CD8-positive, alpha-beta memory T cell (primary cell): ENCODE data around the gene PPP1R12C. TPM values are rescaled to one million over a fixed set of nuclear protein-coding genes. Genes with fewer than 3 reads are reported as not detected.
A peak's percentile ranks its signal among the peaks of the same experiment; 100 is the strongest.

Experiments used
- CTCF ChIA-PET: fragments of 350-600 bp; sonication (Branson Sonifier 250); formaldehyde crosslinking; loops from one replicate; lab custom pipeline; 2021; ENCODE audit warnings: antibody characterized with exemption; lab: Charles Lee
- POLR2A ChIA-PET: fragments of 350-600 bp; sonication (Branson Sonifier 250); formaldehyde crosslinking; loops from one replicate; lab custom pipeline; 2021; ENCODE audit warnings: antibody characterized with exemption; lab: Charles Lee
- DNase-seq, 5 donors: peaks; one replicate each; pipeline versions ENCODE4 v3.0.0 to v3.0.0-alpha.2; 2020 to 2022; ENCODE audit warnings: mixed read lengths in 1 of 5
- H3K27ac ChIP-seq: one replicate; pipeline ENCODE4 v1.7.0; 2013; ENCODE audit warnings: low read depth, mild to moderate bottlenecking, low read length, moderate library complexity
- H3K27me3 ChIP-seq: 2 replicates; pipeline ENCODE4 v1.7.0; 2013; ENCODE audit warnings: low read length, mild to moderate bottlenecking; ENCODE audit not compliant: insufficient read depth, poor library complexity, severe bottlenecking
- H3K36me3 ChIP-seq: 2 replicates; pipeline ENCODE4 v1.7.0; 2013; ENCODE audit warnings: mild to moderate bottlenecking, low read length, moderate library complexity; ENCODE audit not compliant: insufficient read depth
- H3K4me1 ChIP-seq: 2 replicates; pipeline ENCODE4 v1.7.0; 2013; ENCODE audit warnings: mild to moderate bottlenecking, low read length, moderate library complexity; ENCODE audit not compliant: insufficient read depth
- H3K4me3 ChIP-seq: 2 replicates; pipeline ENCODE4 v1.7.0; 2013; ENCODE audit warnings: mild to moderate bottlenecking, low read length
- H3K9me3 ChIP-seq: 2 replicates; pipeline ENCODE4 v1.7.0; 2013; ENCODE audit warnings: mild to moderate bottlenecking, low read length
- H3K27ac Mint-ChIP-seq, 8 donors: one replicate each; pipeline ENCODE4 v1.8.0; 2020 to 2021; ENCODE audit warnings: mixed read lengths in 8 of 8, mild to moderate bottlenecking in 6 of 8, inconsistent platforms in 3 of 8, moderate library complexity in 3 of 8
- H3K27me3 Mint-ChIP-seq, 2 donors: one replicate each; pipeline ENCODE4 v1.8.0; 2020 to 2021; ENCODE audit warnings: mixed read lengths in 2 of 2, mild to moderate bottlenecking in 1 of 2, moderate library complexity in 1 of 2
- H3K36me3 Mint-ChIP-seq, 3 donors: one replicate each; pipeline ENCODE4 v1.8.0; 2020 to 2021; ENCODE audit warnings: mixed read lengths in 3 of 3, inconsistent platforms in 1 of 3, mild to moderate bottlenecking in 1 of 3
- H3K4me1 Mint-ChIP-seq, 3 donors: one replicate each; pipeline ENCODE4 v1.8.0; 2020 to 2021; ENCODE audit warnings: mixed read lengths in 3 of 3, inconsistent platforms in 1 of 3, mild to moderate bottlenecking in 1 of 3
- H3K4me3 Mint-ChIP-seq, 7 donors: one replicate each; pipeline ENCODE4 v1.8.0; 2020 to 2021; ENCODE audit warnings: mixed read lengths in 7 of 7, mild to moderate bottlenecking in 6 of 7, moderate library complexity in 4 of 7, inconsistent platforms in 2 of 7
- H3K9me3 Mint-ChIP-seq, 5 donors: one replicate each; pipeline ENCODE4 v1.8.0; 2020 to 2022; ENCODE audit warnings: mixed read lengths in 5 of 5, mild to moderate bottlenecking in 3 of 5, moderate library complexity in 2 of 5, inconsistent platforms in 1 of 5
- polyA plus RNA-seq: library from polyadenylated mRNA; unstranded; fragments of 300-500 nt; fragmentation: Illumina TruSeq; gene quantifications from one replicate; pipeline ENCODE4 v1.2.3, GENCODE V29; 2021
- total RNA-seq, 2 experiments: library from RNA; stranded (reverse); gene quantifications; one replicate each; pipeline ENCODE4 v1.2.3, GENCODE V29; 2021

The PPP1R12C gene
- total and polyA plus RNA-seq, 3 experiments from 2014 or later, result 7.7 to 98.3 (median 95.4) TPM

DNA sequence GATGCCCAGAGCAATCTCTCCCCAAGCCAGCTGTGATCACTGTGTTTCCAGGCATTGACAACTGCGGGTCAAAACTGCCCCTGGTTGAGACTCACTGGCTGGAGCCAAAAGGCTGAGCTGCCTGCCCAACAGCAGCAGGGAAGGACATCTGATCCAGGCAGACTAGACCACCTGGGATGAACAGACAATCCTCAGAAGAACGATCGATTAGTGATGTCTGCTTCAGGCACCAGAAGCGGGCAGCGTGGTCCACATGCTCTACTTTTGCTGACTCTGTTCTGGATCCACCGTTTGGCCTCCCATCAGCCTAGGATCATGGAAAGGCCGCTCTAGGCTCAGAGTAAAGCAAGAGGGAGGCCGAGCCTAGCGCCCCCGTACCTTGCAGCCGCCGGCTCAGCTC is 69.5 kb downstream of the PPP1R12C start:
- Mint-ChIP-seq H3K4me1 (peaks cover 0 to under 1% (median under 1%) of the 10 kb centered on the region in 3 donors), H3K4me3 (no peak overlapping the region), H3K9me3 (peaks cover 0 to 2% (median 0%) of the 10 kb centered on the region in 5 donors), H3K27ac (no peak overlapping the region), H3K27me3 (no peaks in the 10 kb centered on the region), H3K36me3 (peaks cover 3 to 81% (median 5%) of the 10 kb centered on the region in 3 donors)
- no peak overlapping the region for H3K27ac ChIP-seq
- H3K9me3 ChIP-seq, result no peaks in the 10 kb centered on the region
- DNase-seq, result no peak
- no peaks in the 10 kb centered on the region for H3K27me3 ChIP-seq
- ChIA-PET CTCF (no interaction called here), POLR2A (no interaction called here)
- H3K4me3 ChIP-seq, result no peak overlapping the region
- H3K36me3 ChIP-seq, result peaks cover 13% of the 10 kb centered on the region
- H3K4me1 ChIP-seq, result no peaks in the 10 kb centered on the region

DNA sequence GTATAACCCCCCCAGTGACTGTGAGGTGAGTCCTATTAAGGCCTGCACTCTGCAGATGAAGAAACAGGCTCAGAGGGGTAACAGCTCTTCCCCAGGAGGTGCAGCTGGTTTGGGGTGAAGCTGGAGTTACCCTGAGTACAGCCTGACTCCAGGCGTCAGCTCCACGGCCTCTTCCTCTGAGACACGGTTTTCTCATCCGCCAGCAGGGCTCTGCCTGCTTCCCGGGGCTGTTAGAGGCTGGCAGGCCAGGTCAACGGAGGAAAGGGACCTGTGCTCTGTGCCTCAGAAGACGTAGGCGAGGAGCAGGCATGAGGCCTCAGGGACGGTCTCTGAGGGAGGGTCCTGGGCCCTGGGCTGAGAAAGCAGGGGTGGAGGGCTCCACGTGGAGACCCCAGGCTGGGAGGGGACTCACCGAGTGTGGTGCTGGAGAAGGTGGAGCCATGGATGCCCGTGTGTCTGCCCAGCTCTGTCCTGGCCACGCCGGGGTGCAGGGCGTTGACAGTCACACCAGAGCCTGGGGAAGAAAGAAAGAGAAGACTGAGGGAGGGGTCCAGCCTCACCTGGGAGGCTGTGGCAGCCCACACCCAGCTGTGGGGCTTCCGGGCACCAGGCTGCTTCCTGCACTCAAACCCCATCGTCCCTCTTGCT is 70.3 kb downstream of the PPP1R12C start:
- Mint-ChIP-seq H3K4me1 (peaks cover 8 to 9% (median 9%) of the 10 kb centered on the region in 3 donors), H3K36me3 (peaks cover 3 to 80% (median 5%) of the 10 kb centered on the region in 3 donors), H3K4me3 (no peak overlapping the region), H3K27ac (peak overlapping the region in 1 of 8 donors; percentile 54), H3K27me3 (no peaks in the 10 kb centered on the region), H3K9me3 (peaks cover 0 to 2% (median 0%) of the 10 kb centered on the region in 5 donors)
- H3K9me3 ChIP-seq, result no peaks in the 10 kb centered on the region
- no peaks in the 10 kb centered on the region for H3K27me3 ChIP-seq
- H3K4me1 ChIP-seq, result peaks cover 7% of the 10 kb centered on the region
- POLR2A ChIA-PET, result no interaction called here
- H3K27ac ChIP-seq, result no peak overlapping the region
- no peak overlapping the region for H3K4me3 ChIP-seq
- CTCF ChIA-PET, result interaction anchor here (0.8 kb wide), 1 partner anchor 17 kb away, joined by 3 read pairs; no protein-coding TSS in a partner anchor
- no peak for DNase-seq
- H3K36me3 ChIP-seq, result peaks cover 13% of the 10 kb centered on the region

DNA sequence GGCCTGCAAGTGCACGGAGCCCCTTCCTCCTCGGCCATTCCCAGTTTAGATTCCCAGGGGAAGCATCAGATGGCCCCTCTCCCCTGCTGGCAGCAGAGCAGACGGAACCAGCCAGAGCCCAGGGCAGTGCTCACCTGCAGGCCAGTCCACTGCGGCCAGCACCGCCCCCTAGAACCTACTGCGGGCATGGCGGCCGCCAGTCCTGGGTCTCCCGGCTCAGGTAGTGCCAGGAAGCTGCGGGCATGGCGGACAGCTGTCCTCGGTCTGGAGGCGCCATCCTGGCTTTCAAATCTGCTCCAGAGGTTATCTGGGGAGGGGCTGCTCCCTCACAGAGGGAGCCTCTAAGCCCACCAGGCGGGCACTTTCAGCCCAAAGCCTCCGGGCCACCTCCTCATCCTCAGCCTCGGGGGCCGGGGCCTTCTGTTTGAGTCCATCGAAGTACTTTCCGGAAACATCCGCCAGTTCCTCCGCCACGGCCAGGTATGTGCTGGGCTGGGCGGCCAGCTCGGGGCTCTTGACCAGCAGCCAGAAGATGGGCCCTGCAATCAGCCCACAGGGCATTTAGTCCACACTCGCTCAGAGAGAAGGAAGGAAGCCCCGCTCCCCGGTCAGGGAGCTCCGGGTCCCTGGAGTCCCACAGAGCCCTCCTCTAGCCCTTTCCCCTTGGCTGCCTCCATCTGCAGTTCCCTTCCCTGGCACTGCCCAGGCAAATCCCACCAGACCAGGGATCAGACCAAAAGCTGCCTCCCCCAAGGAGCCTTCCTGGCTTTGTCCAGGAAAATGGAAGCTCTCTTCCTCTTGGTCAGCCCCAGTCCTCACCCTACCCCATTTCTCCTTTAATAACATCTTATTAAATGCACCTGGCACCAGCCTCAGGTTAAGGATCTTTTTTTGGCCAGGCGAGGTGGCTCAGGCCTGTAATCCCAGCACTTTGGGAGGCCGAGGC is 72.4 kb downstream of the PPP1R12C start:
- H3K27ac ChIP-seq, result no peak overlapping the region
- H3K27me3 Mint-ChIP-seq, result no peaks in the 10 kb centered on the region
- no peak overlapping the region for H3K4me3 Mint-ChIP-seq
- peaks cover 13% of the 10 kb centered on the region for H3K36me3 ChIP-seq
- no peaks in the 10 kb centered on the region for H3K9me3 Mint-ChIP-seq
- POLR2A ChIA-PET, result no interaction called here
- peaks cover 0 to 64% (median 3%) of the 10 kb centered on the region in 3 donors for H3K36me3 Mint-ChIP-seq
- H3K4me1 ChIP-seq, result peaks cover 17% of the 10 kb centered on the region
- no peak overlapping the region for H3K4me3 ChIP-seq
- H3K27me3 ChIP-seq, result no peaks in the 10 kb centered on the region
- CTCF ChIA-PET, result no interaction called here
- H3K27ac Mint-ChIP-seq, result no peak overlapping the region
- no peak for DNase-seq
- no peaks in the 10 kb centered on the region for H3K9me3 ChIP-seq
- H3K4me1 Mint-ChIP-seq, result peaks cover 18 to 20% (median 20%) of the 10 kb centered on the region in 3 donors

DNA sequence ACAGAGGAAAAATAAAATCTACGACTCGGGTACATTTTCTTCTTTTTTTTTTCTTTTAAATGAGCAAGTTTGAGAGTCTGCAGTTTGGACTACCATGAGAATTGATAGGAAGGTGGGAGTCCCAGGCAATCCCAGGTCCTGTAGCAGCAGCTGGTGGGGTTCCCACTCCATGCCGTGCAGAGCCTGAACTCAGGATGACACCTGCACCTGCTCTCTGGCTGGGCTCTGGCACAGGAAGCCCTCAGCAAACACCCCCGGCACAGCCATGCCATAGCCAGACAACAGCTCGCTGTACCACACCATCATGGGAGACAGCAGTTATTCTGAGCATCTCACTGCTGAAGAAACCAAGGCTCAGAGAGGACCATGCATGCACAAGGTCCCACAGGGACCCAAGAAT is 73.2 kb downstream of the PPP1R12C start:
- Histone ChIP-seq H3K4me1 (peaks cover 17% of the 10 kb centered on the region), H3K27me3 (no peaks in the 10 kb centered on the region), H3K27ac (no peak overlapping the region), H3K9me3 (no peaks in the 10 kb centered on the region), H3K4me3 (no peak overlapping the region), H3K36me3 (peaks cover 13% of the 10 kb centered on the region)
- Mint-ChIP-seq H3K27me3 (no peaks in the 10 kb centered on the region), H3K9me3 (no peaks in the 10 kb centered on the region), H3K4me3 (peak overlapping the region in 1 of 7 donors; percentile 61), H3K36me3 (peaks cover 2 to 66% (median 3%) of the 10 kb centered on the region in 3 donors), H3K4me1 (peaks cover 18 to 23% (median 20%) of the 10 kb centered on the region in 3 donors), H3K27ac (no peak overlapping the region)
- DNase-seq, result no peak
- CTCF ChIA-PET, result no interaction called here
- POLR2A ChIA-PET, result no interaction called here

DNA sequence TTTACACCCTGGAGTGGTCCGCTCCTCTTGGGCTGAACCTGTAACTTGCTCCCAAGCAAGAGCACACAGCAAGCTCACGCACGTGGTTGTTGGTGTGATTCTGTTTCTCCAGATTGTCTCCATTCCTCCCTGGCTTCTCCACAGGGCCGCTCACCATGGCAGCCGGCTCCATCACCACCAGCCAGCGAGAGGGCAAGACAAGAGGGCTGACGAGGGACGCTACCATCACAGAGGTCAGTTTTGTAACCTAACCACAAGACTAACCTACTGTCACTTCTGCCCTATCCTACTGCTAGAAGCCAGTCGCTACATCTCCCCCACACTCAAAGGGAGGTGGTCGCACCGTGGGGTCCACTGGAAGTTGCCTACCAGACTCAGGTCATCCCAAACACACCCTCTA is 74.7 kb downstream of the PPP1R12C start:
- H3K9me3 ChIP-seq, result no peaks in the 10 kb centered on the region
- ChIA-PET CTCF (no interaction called here), POLR2A (no interaction called here)
- no peak for DNase-seq
- Mint-ChIP-seq H3K27me3 (no peaks in the 10 kb centered on the region), H3K27ac (peak overlapping the region in 3 of 8 donors; percentile 47 to 58 (median 54)), H3K36me3 (peaks cover 0 to 51% (median 2%) of the 10 kb centered on the region in 3 donors), H3K4me3 (peak overlapping the region in 2 of 7 donors; percentile 19 to 24), H3K4me1 (peaks cover 18 to 23% (median 21%) of the 10 kb centered on the region in 3 donors), H3K9me3 (no peaks in the 10 kb centered on the region)
- peaks cover 17% of the 10 kb centered on the region for H3K4me1 ChIP-seq
- no peak overlapping the region for H3K4me3 ChIP-seq
- no peak overlapping the region for H3K27ac ChIP-seq
- peaks cover 2% of the 10 kb centered on the region for H3K36me3 ChIP-seq
- no peaks in the 10 kb centered on the region for H3K27me3 ChIP-seq

DNA sequence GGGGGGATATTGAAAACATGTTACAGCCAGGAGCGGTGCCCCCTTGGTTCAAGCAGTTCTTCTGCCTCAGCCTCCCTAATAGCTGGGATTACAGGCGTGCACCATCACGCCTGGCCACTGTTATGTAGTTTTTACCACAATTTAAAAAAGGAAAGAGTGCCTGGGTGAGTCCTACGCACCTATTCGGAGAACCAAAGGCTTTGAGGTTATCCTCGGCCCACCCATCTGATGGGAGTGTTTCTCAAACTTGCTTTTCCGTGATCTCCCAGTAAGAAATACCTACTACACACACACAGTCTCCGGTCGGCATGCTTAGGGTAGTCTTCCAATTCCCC is 75.1 kb downstream of the PPP1R12C start:
- Histone ChIP-seq H3K36me3 (no peaks in the 10 kb centered on the region), H3K4me3 (no peak overlapping the region), H3K27me3 (no peaks in the 10 kb centered on the region), H3K9me3 (no peaks in the 10 kb centered on the region), H3K27ac (no peak overlapping the region), H3K4me1 (peaks cover 17% of the 10 kb centered on the region)
- peak overlapping the region in 5 of 7 donors; percentile 25 to 70 (median 66) for H3K4me3 Mint-ChIP-seq
- no peaks in the 10 kb centered on the region for H3K9me3 Mint-ChIP-seq
- DNase-seq, result no peak
- POLR2A ChIA-PET, result interaction anchor here (0.6 kb wide), 2 partner anchors 342 to 712 kb away, joined by 3 to 9 read pairs; partner anchors contain the start of gene TMEM238
- H3K27ac Mint-ChIP-seq, result peak overlapping the region in 4 of 8 donors; percentile 47 to 92 (median 59)
- no peaks in the 10 kb centered on the region for H3K27me3 Mint-ChIP-seq
- peaks cover 0 to 47% (median 2%) of the 10 kb centered on the region in 3 donors for H3K36me3 Mint-ChIP-seq
- CTCF ChIA-PET, result no interaction called here
- H3K4me1 Mint-ChIP-seq, result peaks cover 18 to 23% (median 21%) of the 10 kb centered on the region in 3 donors

DNA sequence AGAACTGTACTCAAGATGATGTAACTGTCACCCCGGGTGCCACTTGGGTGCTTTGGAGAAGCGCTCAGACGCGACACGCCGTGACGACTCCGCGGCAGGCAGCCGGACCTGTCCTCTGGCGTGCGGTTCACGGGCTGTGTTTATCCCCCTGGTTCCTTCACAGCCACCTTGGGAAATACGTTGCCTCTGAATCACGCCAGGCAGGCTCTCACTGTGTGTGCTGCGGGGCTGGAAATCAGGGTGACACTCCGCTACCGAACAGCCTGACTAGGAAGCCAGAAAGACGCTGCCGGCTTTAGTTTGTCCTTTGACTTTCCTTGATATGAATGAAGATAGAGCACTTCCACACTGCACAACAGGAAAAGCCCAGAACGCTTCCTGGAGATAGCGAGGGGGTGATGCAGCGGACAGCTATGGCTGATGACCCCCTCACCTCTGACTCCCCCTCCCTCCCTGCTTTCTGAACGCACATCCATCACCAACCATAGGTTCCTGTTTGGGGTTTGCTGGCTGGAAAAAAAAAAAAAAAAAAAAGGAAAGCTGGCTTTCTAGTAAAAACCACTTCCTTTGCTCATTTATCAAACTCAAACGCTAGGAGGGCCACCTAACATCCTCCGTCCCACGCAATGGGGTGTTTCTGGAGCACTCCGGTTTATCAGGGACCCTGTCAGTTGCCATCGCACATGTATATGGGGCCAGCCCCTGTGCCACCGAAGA is 75.7 kb downstream of the PPP1R12C start:
- Histone ChIP-seq H3K27me3 (no peaks in the 10 kb centered on the region), H3K4me1 (peaks cover 17% of the 10 kb centered on the region), H3K4me3 (peak overlapping the region; percentile 26), H3K27ac (no peak overlapping the region), H3K9me3 (no peaks in the 10 kb centered on the region), H3K36me3 (no peaks in the 10 kb centered on the region)
- H3K36me3 Mint-ChIP-seq, result peaks cover 0 to 42% (median 2%) of the 10 kb centered on the region in 3 donors
- CTCF ChIA-PET, result no interaction called here
- H3K4me1 Mint-ChIP-seq, result peaks cover 18 to 23% (median 23%) of the 10 kb centered on the region in 3 donors
- no peaks in the 10 kb centered on the region for H3K27me3 Mint-ChIP-seq
- H3K9me3 Mint-ChIP-seq, result no peaks in the 10 kb centered on the region
- POLR2A ChIA-PET, result interaction anchor here (0.6 kb wide), 2 partner anchors 343 to 711 kb away, joined by 3 to 9 read pairs; partner anchors contain the start of gene TMEM238
- peak overlapping the region in 4 of 8 donors; percentile 60 to 92 (median 62) for H3K27ac Mint-ChIP-seq
- peak overlapping the region in 5 of 7 donors; percentile 25 to 70 (median 66) for H3K4me3 Mint-ChIP-seq
- DNase-seq, result peak in 1 of 5 donors; percentile 37
